Keratinocyte (primary cell): ENCODE results near the gene KCNJ1. TPM values are rescaled to one million over a fixed set of nuclear protein-coding genes. Genes with fewer than 3 reads are reported as not detected.

ENCODE experiments used
- DNase-seq: peaks from one replicate; pipeline ENCODE4 v3.0.0-alpha.2; 2011; ENCODE audit warnings: low read depth, missing footprints, low spot score
- FAIRE-seq: peaks from 2 replicates; lab custom pipeline; 2011; peaks lifted over from hg19 to GRCh38; lab: Jason Lieb, UNC
- H2AFZ ChIP-seq: 2 replicates; pipeline ENCODE4 v1.6.0; 2012; ENCODE audit warnings: low read length, control low read depth, inconsistent platforms; ENCODE audit not compliant: control insufficient read depth
- H3K27ac ChIP-seq: 2 replicates; pipeline ENCODE4 v1.5.1; 2011; ENCODE audit warnings: low read length; ENCODE audit not compliant: control insufficient read depth, insufficient read depth
- H3K27me3 ChIP-seq: 3 replicates; pipeline ENCODE4 v1.6.0; 2011; ENCODE audit warnings: low read length; ENCODE audit not compliant: control insufficient read depth, insufficient read depth; ENCODE audit errors: extremely low read depth
- H3K36me3 ChIP-seq, 2 experiments: 2 replicates in 1 of 2; 3 replicates in 1 of 2; pipeline ENCODE4 v1.5.1; 2011; ENCODE audit warnings: low read length in 2 of 2, mild to moderate bottlenecking in 1 of 2; ENCODE audit not compliant: control insufficient read depth in 2 of 2, insufficient read depth in 2 of 2; ENCODE audit errors: extremely low read depth in 1 of 2
- H3K4me1 ChIP-seq: 3 replicates; pipeline ENCODE4 v1.5.1; 2011; ENCODE audit warnings: low read length; ENCODE audit not compliant: control insufficient read depth, insufficient read depth; ENCODE audit errors: extremely low read depth
- H3K4me2 ChIP-seq: 3 replicates; pipeline ENCODE4 v1.6.0; 2011; ENCODE audit warnings: low read depth, low read length; ENCODE audit not compliant: control insufficient read depth, insufficient read depth; ENCODE audit errors: extremely low read depth
- H3K4me3 ChIP-seq, 3 experiments: fragments of 200-600 bp in 1 of 3; sonication (generic) in 1 of 3; 2 replicates in 2 of 3; 3 replicates in 1 of 3; pipeline ENCODE4 v1.5.1; 2011 to 2016; ENCODE audit warnings: low read length in 3 of 3, mild to moderate bottlenecking in 3 of 3, control low read depth in 2 of 3, inconsistent platforms in 1 of 3, low read depth in 1 of 3, mixed read lengths in 1 of 3, mixed run types in 1 of 3, moderate library complexity in 1 of 3; ENCODE audit not compliant: control insufficient read depth in 2 of 3, insufficient read depth in 2 of 3; ENCODE audit errors: extremely low read depth in 1 of 3
- H3K79me2 ChIP-seq: 2 replicates; pipeline ENCODE4 v1.6.0; 2012; ENCODE audit warnings: low read length; ENCODE audit not compliant: control insufficient read depth, insufficient read depth
- H3K9ac ChIP-seq: 3 replicates; pipeline ENCODE4 v1.6.0; 2011; ENCODE audit warnings: low read length; ENCODE audit not compliant: control insufficient read depth, insufficient read depth; ENCODE audit errors: extremely low read depth
- H3K9me1 ChIP-seq: 3 replicates; pipeline ENCODE4 v1.6.0; 2011; ENCODE audit warnings: low read length; ENCODE audit not compliant: control insufficient read depth, insufficient read depth; ENCODE audit errors: extremely low read depth
- H3K9me3 ChIP-seq: 2 replicates; pipeline ENCODE4 v1.5.1; 2012; ENCODE audit warnings: low read depth, low read length; ENCODE audit not compliant: control insufficient read depth
- H4K20me1 ChIP-seq: 3 replicates; pipeline ENCODE4 v1.6.0; 2011; ENCODE audit warnings: low read length; ENCODE audit not compliant: control insufficient read depth, insufficient read depth; ENCODE audit errors: extremely low read depth
- CTCF ChIP-seq, 3 experiments: IDR thresholded peaks in 1 of 3; conservative IDR thresholded peaks in 1 of 3; optimal IDR thresholded peaks in 1 of 3; 2 replicates in 2 of 3; 3 replicates in 1 of 3; pipeline versions ENCODE3 to v1.5.1; 2011; ENCODE audit warnings: low read length in 3 of 3, mild to moderate bottlenecking in 3 of 3, moderate library complexity in 2 of 3, control low read depth in 1 of 3, inconsistent platforms in 1 of 3; ENCODE audit not compliant: insufficient read depth in 2 of 3; ENCODE audit errors: extremely low read depth in 1 of 3
- EZH2 ChIP-seq: IDR thresholded peaks from one replicate; pipeline ENCODE4 v1.6.1; 2012; ENCODE audit warnings: inconsistent platforms, mild to moderate bottlenecking, low read length, moderate library complexity
- dilution Hi-C: fragments of 300-500 bp; cut with MboI; formaldehyde crosslinking; loops from one replicate; pipeline ENCODE4 v1.7.0; 2020; ENCODE audit warnings: low sequenced_read_pairs; ENCODE audit not compliant: extremely low pct_ligation_motif_present
- polyA plus RNA-seq, 5 experiments: library from polyadenylated mRNA; depleted of rRNA in 3 of 5; stranded (reverse) in 3 of 5; stranded (forward) in 1 of 5; unstranded in 1 of 5; fragments of >200 nt; gene quantifications; 1 replicate in 1 of 5; 2 replicates in 3 of 5; 3 replicates in 1 of 5; pipeline versions ENCODE4 v1.2.1 to v1.2.3, GENCODE V29; 2011 to 2012; ENCODE audit warnings: missing spikeins in 2 of 5, low read depth in 1 of 5, low replicate concordance in 1 of 5

Gene KCNJ1
- polyA plus RNA-seq, 1 donor (not counting 4 experiments of a cell fraction or from before 2014, with no cell fraction given): 0.12 TPM

DNA sequence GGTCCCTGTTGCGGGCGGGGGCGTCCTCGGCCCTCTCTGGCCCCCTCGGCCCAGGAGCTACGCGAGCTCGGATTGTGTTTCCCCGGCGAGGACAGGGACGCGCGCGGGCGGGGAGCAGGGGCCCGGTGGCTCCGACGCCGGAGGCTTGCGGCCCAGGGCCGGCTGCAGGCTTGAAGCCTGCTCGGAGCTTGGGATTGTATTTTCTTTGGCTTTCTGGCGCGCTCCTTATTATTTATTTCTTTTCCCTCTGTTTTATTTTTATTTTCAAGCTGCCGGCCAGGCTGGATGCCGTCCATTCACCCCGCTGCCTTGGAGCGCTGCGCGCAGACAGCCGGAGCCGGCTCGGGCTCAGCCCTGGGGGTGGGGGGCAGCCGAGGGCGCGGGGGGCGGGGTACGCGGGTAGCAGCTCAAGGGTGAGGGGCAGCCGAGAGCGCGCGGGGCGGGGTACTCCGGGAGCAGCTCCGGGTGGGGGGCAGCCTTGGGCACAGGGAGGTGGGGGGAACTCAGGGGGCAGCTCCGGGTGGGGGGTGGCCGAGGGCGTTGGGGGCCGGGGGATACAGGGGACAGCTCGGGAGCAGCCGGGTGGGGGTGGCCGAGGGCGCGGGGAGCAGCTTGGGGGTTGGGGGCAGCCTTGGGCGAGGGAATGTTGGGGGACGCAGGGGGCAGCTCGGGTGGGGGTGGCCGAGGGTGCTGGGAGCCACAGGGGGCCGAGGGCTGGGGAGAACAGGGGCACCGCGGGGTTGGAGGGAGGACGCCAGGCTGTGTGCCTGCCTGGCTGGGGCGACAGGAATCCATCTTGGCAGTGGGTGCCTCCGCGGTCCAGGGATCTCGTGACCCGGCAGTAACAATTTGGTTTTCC, 42.7 kb downstream of the KCNJ1 start:
- Histone ChIP-seq H3K4me3 (no peak overlapping the region), H3K4me1 (no peaks in the 10 kb centered on the region), H3K9me3 (no peaks in the 10 kb centered on the region), H3K9ac (no peak overlapping the region), H3K9me1 (no peaks in the 10 kb centered on the region), H3K4me2 (no peak overlapping the region), H3K27ac (no peak overlapping the region), H3K36me3 (no peaks in the 10 kb centered on the region), H3K79me2 (no peaks in the 10 kb centered on the region), H2AFZ (no peak overlapping the region), H4K20me1 (no peaks in the 10 kb centered on the region), H3K27me3 (peaks cover 30% of the 10 kb centered on the region)
- dilution Hi-C loops: no loop called here
- no peak for TF ChIP-seq EZH2
- TF ChIP-seq CTCF (optimal IDR thresholded peaks at IDR 0.05 in 1 of 3, IDR thresholded peaks at IDR 0.05 in 1 of 3, conservative IDR thresholded peaks at IDR 0.05 in 1 of 3; ENCODE audit: extremely low read depth in 1 of 3, insufficient read depth in 2 of 3, low read length in 3 of 3): no peak
- FAIRE-seq (no peak), DNase-seq (no peak)

GRCh38 chr11:128823753-128824152, 43.3 kb downstream of the KCNJ1 start:
- dilution Hi-C loops: no loop called here
- TF ChIP-seq EZH2 (no peak), CTCF (optimal IDR thresholded peaks at IDR 0.05 in 1 of 3, IDR thresholded peaks at IDR 0.05 in 1 of 3, conservative IDR thresholded peaks at IDR 0.05 in 1 of 3; ENCODE audit: extremely low read depth in 1 of 3, insufficient read depth in 2 of 3, low read length in 3 of 3) (no peak)
- Histone ChIP-seq H3K4me3 (no peak overlapping the region), H3K27ac (no peak overlapping the region), H3K9me1 (no peaks in the 10 kb centered on the region), H3K27me3 (peaks cover 36% of the 10 kb centered on the region), H2AFZ (no peak overlapping the region), H3K79me2 (no peaks in the 10 kb centered on the region), H3K4me2 (no peak overlapping the region), H3K9ac (no peak overlapping the region), H4K20me1 (no peaks in the 10 kb centered on the region), H3K9me3 (no peaks in the 10 kb centered on the region), H3K4me1 (no peaks in the 10 kb centered on the region), H3K36me3 (no peaks in the 10 kb centered on the region)
- no peak for DNase-seq
- FAIRE-seq: no peak
